CD4-positive, alpha-beta T cell treated with Interleukin-4 for 4 hours (primary cell): Measurements from ENCODE around the gene RABL3.
"Not testable (repeated sequence)": the region's sequence is repeated elsewhere in the genome, so short reads cannot be mapped to it uniquely, and the experiment has no call there.

Experiments used
- DNase-seq: peaks from one replicate; pipeline ENCODE4 v3.0.0-alpha.2; 2020

The RABL3 gene

GRCh38 chr3:120742198-120742848, at the start of gene RABL3, which contains the start of gene GTF2E1:
TSS of gene RABL3 (minus strand) at chr3:120742516. CDS start at chr3:120742507, 9 bp downstream.
TSS of gene GTF2E1 (plus strand) at chr3:120742744. CDS start at chr3:120750553, 7,809 bp downstream.
- peak; percentile 99 for DNase-seq

GRCh38 chr3:120791913-120792312, 49.6 kb upstream of the RABL3 start:
- no peak for DNase-seq

GRCh38 chr3:120791010-120791409, 48.7 kb upstream of the RABL3 start:
- no peak for DNase-seq

GRCh38 chr3:120785832-120786231, 43.5 kb upstream of the RABL3 start:
- DNase-seq: not testable (repeated sequence)

- DNase-seq: no peak
Observed at GRCh38 chr3:120780977-120781376, 38.7 kb upstream of the RABL3 start.

- no peak for DNase-seq
Observed at GRCh38 chr3:120778776-120779175, 36.5 kb upstream of the RABL3 start.

GRCh38 chr3:120775411-120775810, 33.1 kb upstream of the RABL3 start:
- DNase-seq: no peak

- DNase-seq: no peak
Observed at GRCh38 chr3:120773932-120774331, 31.6 kb upstream of the RABL3 start.

- no peak for DNase-seq
Observed at GRCh38 chr3:120772081-120772480, 29.8 kb upstream of the RABL3 start.

- DNase-seq: no peak
Observed at GRCh38 chr3:120770891-120771290, 28.6 kb upstream of the RABL3 start.

GRCh38 chr3:120769436-120769835, 27.1 kb upstream of the RABL3 start:
- DNase-seq: no peak

- no peak for DNase-seq
Observed at GRCh38 chr3:120767106-120767505, 24.8 kb upstream of the RABL3 start.

GRCh38 chr3:120766576-120766975, 24.3 kb upstream of the RABL3 start:
- DNase-seq: no peak

- DNase-seq: no peak
Observed at GRCh38 chr3:120765830-120766493, 23.6 kb upstream of the RABL3 start.

GRCh38 chr3:120764206-120764605, 21.9 kb upstream of the RABL3 start:
- DNase-seq: no peak

GRCh38 chr3:120763601-120764000, 21.3 kb upstream of the RABL3 start:
- DNase-seq: no peak

GRCh38 chr3:120762615-120763014, 20.3 kb upstream of the RABL3 start:
- no peak for DNase-seq

GRCh38 chr3:120758551-120758950, 16.2 kb upstream of the RABL3 start:
- not testable (repeated sequence) for DNase-seq

- DNase-seq: no peak
Observed at GRCh38 chr3:120756061-120756460, 13.7 kb upstream of the RABL3 start.

GRCh38 chr3:120753810-120754209, 11.5 kb upstream of the RABL3 start:
- DNase-seq: no peak

GRCh38 chr3:120752865-120753264, 10.5 kb upstream of the RABL3 start:
- DNase-seq: no peak

- no peak for DNase-seq
Observed at GRCh38 chr3:120752230-120752629, 9.9 kb upstream of the RABL3 start.

GRCh38 chr3:120749843-120750242, 7.5 kb upstream of the RABL3 start:
- no peak for DNase-seq

GRCh38 chr3:120745466-120745865, 3.1 kb upstream of the RABL3 start:
- DNase-seq: no peak
